Activated CD8-positive, alpha-beta memory T cell treated with anti-CD3 and anti-CD28 coated beads for 1 hour (primary cell): ENCODE measurements around the gene OR1L6.

Experiments
- DNase-seq, 2 donors: peaks; one replicate each; pipeline ENCODE4 v3.0.0-alpha.2; 2020; ENCODE audit warnings: low read depth in 1 of 2; ENCODE audit errors: extremely low read depth in 1 of 2

Gene OR1L6

GRCh38 chr9:122742003-122742402 is at the start of gene OR1L6:
Gene OR1L6, plus strand, starts transcription at chr9:122742303. Its CDS starts 7,545 bp downstream, at chr9:122749848.
- DNase-seq = no peak

GRCh38 chr9:122695696-122696095 is 46.4 kb upstream of the OR1L6 start:
- no peak for DNase-seq

GRCh38 chr9:122718038-122718437 is 24.1 kb upstream of the OR1L6 start:
- DNase-seq = no peak

GRCh38 chr9:122719218-122719617 is 22.9 kb upstream of the OR1L6 start:
- DNase-seq = no peak

GRCh38 chr9:122723690-122724089 is 18.4 kb upstream of the OR1L6 start, which contains the start of gene OR1L4:
Gene OR1L4, plus strand, starts transcription at chr9:122723990. Its CDS starts 0 bp downstream, at chr9:122723990.
- DNase-seq = no peak

GRCh38 chr9:122754825-122755224 is 12.7 kb downstream of the OR1L6 start:
- DNase-seq = no peak

GRCh38 chr9:122767817-122768216 is 25.7 kb downstream of the OR1L6 start:
- DNase-seq = no peak

- no peak for DNase-seq
Measured at GRCh38 chr9:122777052-122777451, 34.9 kb downstream of the OR1L6 start.

- DNase-seq = no peak
Measured at GRCh38 chr9:122777935-122778627, 36.0 kb downstream of the OR1L6 start.

- no peak for DNase-seq
Measured at GRCh38 chr9:122779181-122779580, 37.1 kb downstream of the OR1L6 start.

- DNase-seq = no peak
Measured at GRCh38 chr9:122780026-122780425, 37.9 kb downstream of the OR1L6 start.

- DNase-seq = no peak
Measured at GRCh38 chr9:122781671-122782070, 39.6 kb downstream of the OR1L6 start.

- no peak for DNase-seq
Measured at GRCh38 chr9:122785269-122785668, 43.2 kb downstream of the OR1L6 start.

GRCh38 chr9:122786338-122786737 is 44.2 kb downstream of the OR1L6 start:
- no peak for DNase-seq

GRCh38 chr9:122788831-122789230 is 46.7 kb downstream of the OR1L6 start, which contains the start of gene OR5C1:
Gene OR5C1, plus strand, starts transcription at chr9:122788933. Its CDS starts 0 bp downstream, at chr9:122788933.
- no peak for DNase-seq

GRCh38 chr9:122789256-122790046 is 47.3 kb downstream of the OR1L6 start:
- DNase-seq = no peak

- no peak for DNase-seq
Measured at GRCh38 chr9:122791872-122792669, 50.0 kb downstream of the OR1L6 start.

GRCh38 chr9:122797316-122798063 is 55.4 kb downstream of the OR1L6 start:
- DNase-seq = no peak
